HEK293 (cell line): ENCODE data around the gene CACNA2D3.

Source experiments
- CTCF ChIA-PET: fragments of 350-600 bp; formaldehyde crosslinking; extraction: SDS; loops from one replicate; lab custom pipeline; 2021; ENCODE audit warnings: antibody characterized with exemption; lab: Yijun Ruan, JAX
- POLR2A ChIA-PET: fragments of 300-600 bp; formaldehyde crosslinking; extraction: SDS; loops from one replicate; lab custom pipeline; 2020; ENCODE audit warnings: antibody characterized with exemption, inconsistent platforms; lab: Yijun Ruan, JAX
- H3K27ac ChIP-seq: fragments of 200-500 bp; sonication (Bioruptor generic); 2 replicates; pipeline ENCODE4 v1.5.1; 2014; ENCODE audit warnings: low read depth, low read length, control low read depth, inconsistent platforms; ENCODE audit errors: extremely low read depth
- H3K36me3 ChIP-seq, 2 experiments: fragments of 200-500 bp in 1 of 2; sonication (Bioruptor generic) in 1 of 2; 1 replicate in 1 of 2; 2 replicates in 1 of 2; pipeline ENCODE4 v1.5.1; 2014 to 2017; ENCODE audit warnings: inconsistent platforms in 2 of 2, low read length in 2 of 2; ENCODE audit not compliant: control insufficient read depth in 2 of 2, insufficient read depth in 1 of 2
- H3K4me1 ChIP-seq: fragments of 200-500 bp; sonication (Bioruptor generic); 2 replicates; pipeline ENCODE4 v1.5.1; 2014; ENCODE audit warnings: mild to moderate bottlenecking, low read length, inconsistent platforms; ENCODE audit not compliant: control insufficient read depth, insufficient read depth
- H3K4me3 ChIP-seq: 2 replicates; pipeline ENCODE4 v1.5.1; 2011; ENCODE audit warnings: low read depth, mild to moderate bottlenecking, control low read depth, low read length, moderate library complexity
- H3K9me3 ChIP-seq: fragments of 200-500 bp; sonication (Bioruptor generic); 2 replicates; pipeline ENCODE4 v1.5.1; 2014; ENCODE audit warnings: low read depth, low read length, inconsistent platforms; ENCODE audit not compliant: control insufficient read depth, insufficient read depth
- GLI2 ChIP-seq: fragments of 450-650 bp; formaldehyde crosslinking; IDR thresholded peaks from 2 replicates; pipeline ENCODE4; 2017; ENCODE audit warnings: missing biosample characterization, missing genetic modification characterization, low read depth, borderline replicate concordance
- GLI4 ChIP-seq: fragments of 450-650 bp; formaldehyde crosslinking; IDR thresholded peaks from 2 replicates; pipeline ENCODE4 v1.5.1; 2016; ENCODE audit warnings: missing biosample characterization, missing genetic modification characterization
- OVOL3 ChIP-seq: fragments of 450-650 bp; formaldehyde crosslinking; IDR thresholded peaks from 2 replicates; pipeline ENCODE4 v1.5.1; 2016; ENCODE audit warnings: missing biosample characterization, missing genetic modification characterization
- ZBTB7A ChIP-seq: fragments of 450-650 bp; formaldehyde crosslinking; IDR thresholded peaks from 2 replicates; pipeline ENCODE4 v1.5.1; 2016; ENCODE audit warnings: low read depth, missing biosample characterization, missing genetic modification characterization
- ZFP37 ChIP-seq: fragments of 450-650 bp; formaldehyde crosslinking; IDR thresholded peaks from 2 replicates; pipeline ENCODE4 v1.5.1; 2016; ENCODE audit warnings: missing biosample characterization, missing genetic modification characterization
- ZNF133 ChIP-seq: fragments of 450-650 bp; formaldehyde crosslinking; IDR thresholded peaks from 2 replicates; pipeline ENCODE4 v1.5.1; 2016; ENCODE audit warnings: missing biosample characterization, missing genetic modification characterization
- ZNF16 ChIP-seq: fragments of 450-650 bp; formaldehyde crosslinking; IDR thresholded peaks from 2 replicates; pipeline ENCODE4 v1.5.1; 2016; ENCODE audit warnings: low read depth, missing biosample characterization, missing genetic modification characterization
- ZNF37A ChIP-seq: fragments of 450-650 bp; IDR thresholded peaks from 2 replicates; pipeline ENCODE4 v1.5.1; 2018; ENCODE audit warnings: missing biosample characterization, missing genetic modification characterization
- ZNF488 ChIP-seq: fragments of 450-650 bp; formaldehyde crosslinking; IDR thresholded peaks from 2 replicates; pipeline ENCODE4 v1.5.1; 2016; ENCODE audit warnings: missing biosample characterization, missing genetic modification characterization
- ZNF561 ChIP-seq: fragments of 450-650 bp; IDR thresholded peaks from 2 replicates; pipeline ENCODE4 v1.5.1; 2018; ENCODE audit warnings: missing biosample characterization, missing genetic modification characterization, borderline replicate concordance
- ZNF596 ChIP-seq: fragments of 450-650 bp; IDR thresholded peaks from 2 replicates; pipeline ENCODE4 v1.5.0; 2018; ENCODE audit warnings: missing biosample characterization, mild to moderate bottlenecking, missing genetic modification characterization, moderate library complexity
- ZNF624 ChIP-seq: fragments of 450-650 bp; formaldehyde crosslinking; IDR thresholded peaks from 2 replicates; pipeline ENCODE4 v1.5.1; 2017; ENCODE audit warnings: missing biosample characterization, missing genetic modification characterization
- ZNF639 ChIP-seq: fragments of 450-650 bp; formaldehyde crosslinking; IDR thresholded peaks from 2 replicates; pipeline ENCODE4 v1.5.1; 2016; ENCODE audit warnings: missing biosample characterization, missing genetic modification characterization
- ZNF670 ChIP-seq: fragments of 450-650 bp; formaldehyde crosslinking; IDR thresholded peaks from 2 replicates; pipeline ENCODE4 v1.5.1; 2016; ENCODE audit warnings: missing biosample characterization, missing genetic modification characterization, low read depth
- ZNF777 ChIP-seq: fragments of 450-650 bp; formaldehyde crosslinking; IDR thresholded peaks from 2 replicates; pipeline ENCODE4 v1.5.1; 2017; ENCODE audit warnings: missing biosample characterization, missing genetic modification characterization, borderline replicate concordance
- TF ChIP-seq, protein P1 (sequence below): fragments of 450-650 bp; formaldehyde crosslinking; IDR thresholded peaks from 2 replicates; pipeline ENCODE4 v1.5.1; 2016; ENCODE audit warnings: missing biosample characterization, missing genetic modification characterization
- TF ChIP-seq, protein P2 (sequence below): sonication (generic); formaldehyde crosslinking; IDR thresholded peaks from 2 replicates; pipeline ENCODE4 v1.8.1; 2022; ENCODE audit warnings: mild to moderate bottlenecking, moderate library complexity, missing genetic modification reagents
- TF ChIP-seq, protein P3 (sequence below): fragments of 450-650 bp; formaldehyde crosslinking; IDR thresholded peaks from 2 replicates; pipeline ENCODE4 v1.5.1; 2016; ENCODE audit warnings: missing biosample characterization, missing genetic modification characterization

CACNA2D3 gene

GRCh38 chr3:55078876-55079275 lies 956.5 kb downstream of the CACNA2D3 start:
- Histone ChIP-seq H3K36me3 (no peaks in the 10 kb centered on the region), H3K4me3 (no peak overlapping the region), H3K9me3 (no peaks in the 10 kb centered on the region), H3K27ac (no peak overlapping the region), H3K4me1 (no peaks in the 10 kb centered on the region)
- no peak for TF ChIP-seq ZNF777 (tag by site-specific recombination)
- TF ChIP-seq ZNF639 (tag by site-specific recombination), result no peak
- TF ChIP-seq GLI4 (tag by site-specific recombination), result no peak
- TF ChIP-seq, protein P1, sequence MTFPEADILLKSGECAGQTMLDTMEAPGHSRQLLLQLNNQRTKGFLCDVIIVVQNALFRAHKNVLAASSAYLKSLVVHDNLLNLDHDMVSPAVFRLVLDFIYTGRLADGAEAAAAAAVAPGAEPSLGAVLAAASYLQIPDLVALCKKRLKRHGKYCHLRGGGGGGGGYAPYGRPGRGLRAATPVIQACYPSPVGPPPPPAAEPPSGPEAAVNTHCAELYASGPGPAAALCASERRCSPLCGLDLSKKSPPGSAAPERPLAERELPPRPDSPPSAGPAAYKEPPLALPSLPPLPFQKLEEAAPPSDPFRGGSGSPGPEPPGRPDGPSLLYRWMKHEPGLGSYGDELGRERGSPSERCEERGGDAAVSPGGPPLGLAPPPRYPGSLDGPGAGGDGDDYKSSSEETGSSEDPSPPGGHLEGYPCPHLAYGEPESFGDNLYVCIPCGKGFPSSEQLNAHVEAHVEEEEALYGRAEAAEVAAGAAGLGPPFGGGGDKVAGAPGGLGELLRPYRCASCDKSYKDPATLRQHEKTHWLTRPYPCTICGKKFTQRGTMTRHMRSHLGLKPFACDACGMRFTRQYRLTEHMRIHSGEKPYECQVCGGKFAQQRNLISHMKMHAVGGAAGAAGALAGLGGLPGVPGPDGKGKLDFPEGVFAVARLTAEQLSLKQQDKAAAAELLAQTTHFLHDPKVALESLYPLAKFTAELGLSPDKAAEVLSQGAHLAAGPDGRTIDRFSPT (tag by site-specific recombination), result no peak
- TF ChIP-seq GLI2 (tag by site-specific recombination), result no peak
- TF ChIP-seq, protein P2, sequence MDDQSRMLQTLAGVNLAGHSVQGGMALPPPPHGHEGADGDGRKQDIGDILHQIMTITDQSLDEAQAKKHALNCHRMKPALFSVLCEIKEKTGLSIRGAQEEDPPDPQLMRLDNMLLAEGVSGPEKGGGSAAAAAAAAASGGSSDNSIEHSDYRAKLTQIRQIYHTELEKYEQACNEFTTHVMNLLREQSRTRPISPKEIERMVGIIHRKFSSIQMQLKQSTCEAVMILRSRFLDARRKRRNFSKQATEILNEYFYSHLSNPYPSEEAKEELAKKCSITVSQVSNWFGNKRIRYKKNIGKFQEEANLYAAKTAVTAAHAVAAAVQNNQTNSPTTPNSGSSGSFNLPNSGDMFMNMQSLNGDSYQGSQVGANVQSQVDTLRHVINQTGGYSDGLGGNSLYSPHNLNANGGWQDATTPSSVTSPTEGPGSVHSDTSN (CRISPR knock-in tag), result no peak
- TF ChIP-seq, protein P3, sequence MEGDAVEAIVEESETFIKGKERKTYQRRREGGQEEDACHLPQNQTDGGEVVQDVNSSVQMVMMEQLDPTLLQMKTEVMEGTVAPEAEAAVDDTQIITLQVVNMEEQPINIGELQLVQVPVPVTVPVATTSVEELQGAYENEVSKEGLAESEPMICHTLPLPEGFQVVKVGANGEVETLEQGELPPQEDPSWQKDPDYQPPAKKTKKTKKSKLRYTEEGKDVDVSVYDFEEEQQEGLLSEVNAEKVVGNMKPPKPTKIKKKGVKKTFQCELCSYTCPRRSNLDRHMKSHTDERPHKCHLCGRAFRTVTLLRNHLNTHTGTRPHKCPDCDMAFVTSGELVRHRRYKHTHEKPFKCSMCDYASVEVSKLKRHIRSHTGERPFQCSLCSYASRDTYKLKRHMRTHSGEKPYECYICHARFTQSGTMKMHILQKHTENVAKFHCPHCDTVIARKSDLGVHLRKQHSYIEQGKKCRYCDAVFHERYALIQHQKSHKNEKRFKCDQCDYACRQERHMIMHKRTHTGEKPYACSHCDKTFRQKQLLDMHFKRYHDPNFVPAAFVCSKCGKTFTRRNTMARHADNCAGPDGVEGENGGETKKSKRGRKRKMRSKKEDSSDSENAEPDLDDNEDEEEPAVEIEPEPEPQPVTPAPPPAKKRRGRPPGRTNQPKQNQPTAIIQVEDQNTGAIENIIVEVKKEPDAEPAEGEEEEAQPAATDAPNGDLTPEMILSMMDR, result no peak
- TF ChIP-seq ZNF488, result no peak
- TF ChIP-seq ZBTB7A (tag by site-specific recombination), result no peak
- TF ChIP-seq ZNF596 (tag by site-specific recombination), result no peak
- TF ChIP-seq ZNF16 (tag by site-specific recombination), result no peak
- TF ChIP-seq ZNF670 (tag by site-specific recombination), result no peak
- TF ChIP-seq ZNF37A (tag by site-specific recombination), result no peak
- no peak for TF ChIP-seq ZNF561
- no peak for TF ChIP-seq ZNF624 (tag by site-specific recombination)
- TF ChIP-seq ZNF133 (tag by site-specific recombination), result no peak
- ChIA-PET CTCF (no interaction called here), POLR2A (no interaction called here)

DNA sequence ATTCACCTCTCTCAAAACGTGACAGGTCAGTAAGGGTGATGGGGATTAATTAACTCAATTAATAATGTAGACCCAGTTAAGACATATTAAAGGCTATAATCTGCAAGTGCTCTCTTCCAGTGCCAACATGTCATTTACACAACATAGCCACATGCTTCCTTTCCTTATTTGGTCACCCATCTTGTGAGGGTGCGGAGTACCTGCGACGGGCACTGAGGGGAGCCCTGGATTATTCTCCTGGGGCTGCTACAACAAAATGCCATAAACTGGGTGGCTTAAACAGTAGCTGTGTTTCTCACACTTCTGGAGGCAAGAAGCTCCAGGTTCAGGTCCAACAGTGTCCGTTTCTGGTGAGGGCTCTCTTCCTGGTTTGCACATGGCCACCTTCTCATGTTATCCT lies 962.9 kb downstream of the CACNA2D3 start:
- Histone ChIP-seq H3K9me3 (no peaks in the 10 kb centered on the region), H3K36me3 (no peaks in the 10 kb centered on the region), H3K27ac (no peak overlapping the region), H3K4me1 (no peaks in the 10 kb centered on the region), H3K4me3 (no peak overlapping the region)
- CTCF ChIA-PET, result no interaction called here
- TF ChIP-seq ZFP37, result no peak
- no peak for TF ChIP-seq OVOL3 (tag by site-specific recombination)
- POLR2A ChIA-PET, result no interaction called here
